Left hindlimb (tissue), 1 donor: Measurements from ENCODE around the gene PHF1.
A peak's percentile ranks its signal among the peaks of the same experiment; 100 is the strongest.
"Not testable (repeated sequence)": the region's sequence is repeated elsewhere in the genome, so short reads cannot be mapped to it uniquely, and the experiment has no call there.

Source experiments
- DNase-seq: peaks from one replicate; pipeline ENCODE4 v3.0.0-alpha.2; 2018

PHF1 gene

DNA sequence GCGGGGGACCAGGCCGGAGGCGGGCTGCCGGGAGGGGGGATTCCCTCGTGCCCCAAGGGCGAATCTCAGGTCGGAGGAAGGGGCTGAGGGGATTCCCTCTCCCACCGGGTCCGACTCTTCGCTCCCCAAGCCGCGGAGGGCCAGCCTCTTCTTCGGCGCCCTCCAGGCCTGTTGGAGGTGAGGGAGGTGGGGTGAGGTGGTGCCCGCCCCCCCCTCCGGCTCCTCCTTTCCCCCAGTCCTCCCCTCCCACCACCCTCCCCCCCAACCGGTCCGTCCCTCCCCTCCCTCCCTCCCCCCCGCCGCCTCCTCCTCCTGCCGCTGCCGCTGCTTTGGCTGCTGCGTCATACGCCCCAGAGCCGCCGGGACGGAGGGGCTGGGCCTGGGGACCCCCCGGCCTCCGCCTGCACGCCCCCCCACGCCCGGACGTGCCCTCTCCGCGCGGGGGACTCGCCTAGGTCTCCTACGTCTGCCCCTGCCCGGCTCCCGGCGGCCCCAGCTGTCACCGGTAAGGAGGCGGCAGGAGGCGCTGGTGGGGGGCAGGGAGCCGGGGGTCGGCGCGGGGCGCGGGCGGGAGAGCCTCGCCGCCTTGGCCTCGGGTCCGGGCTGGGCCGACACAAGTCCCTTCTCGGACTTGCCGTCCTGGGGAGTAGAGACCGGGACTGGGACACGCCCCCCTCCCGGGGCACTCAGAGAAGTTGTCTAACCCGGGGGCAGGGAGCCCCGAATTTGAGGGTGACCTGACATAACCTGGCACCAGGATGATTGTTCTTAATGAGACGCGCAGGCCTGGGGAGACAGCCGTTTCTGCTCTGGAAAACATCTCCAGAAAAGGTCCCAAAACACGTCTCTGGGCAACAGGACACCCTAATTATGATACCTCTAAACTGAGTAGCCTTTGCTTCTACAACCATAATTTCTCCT, at the start of gene PHF1:
PHF1 (plus strand) TSS at position 304 of the 921 bp plus-strand sequence. CDS start 1,250 bp downstream, outside the sequence.
- no peak for DNase-seq

DNA sequence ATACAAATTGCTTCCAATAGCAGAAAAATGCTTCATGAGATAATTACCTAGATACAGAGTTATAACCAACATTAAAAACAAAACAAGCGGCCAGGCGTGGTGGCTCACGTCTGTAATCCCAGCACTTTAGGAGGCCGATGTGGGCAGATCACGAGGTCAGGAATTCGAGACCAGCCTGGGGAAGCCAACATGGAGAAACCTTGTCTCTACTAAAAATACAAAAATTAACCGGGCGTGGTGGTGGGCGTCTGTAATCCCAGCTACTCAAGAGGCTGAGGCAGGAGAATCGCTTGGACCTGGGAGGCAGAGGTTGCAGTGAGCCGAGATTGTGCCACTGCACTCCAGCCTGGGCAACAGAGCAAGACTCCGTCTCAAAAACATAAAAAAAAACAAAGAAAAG, 47.3 kb upstream of the PHF1 start:
- not testable (repeated sequence) for DNase-seq

DNA sequence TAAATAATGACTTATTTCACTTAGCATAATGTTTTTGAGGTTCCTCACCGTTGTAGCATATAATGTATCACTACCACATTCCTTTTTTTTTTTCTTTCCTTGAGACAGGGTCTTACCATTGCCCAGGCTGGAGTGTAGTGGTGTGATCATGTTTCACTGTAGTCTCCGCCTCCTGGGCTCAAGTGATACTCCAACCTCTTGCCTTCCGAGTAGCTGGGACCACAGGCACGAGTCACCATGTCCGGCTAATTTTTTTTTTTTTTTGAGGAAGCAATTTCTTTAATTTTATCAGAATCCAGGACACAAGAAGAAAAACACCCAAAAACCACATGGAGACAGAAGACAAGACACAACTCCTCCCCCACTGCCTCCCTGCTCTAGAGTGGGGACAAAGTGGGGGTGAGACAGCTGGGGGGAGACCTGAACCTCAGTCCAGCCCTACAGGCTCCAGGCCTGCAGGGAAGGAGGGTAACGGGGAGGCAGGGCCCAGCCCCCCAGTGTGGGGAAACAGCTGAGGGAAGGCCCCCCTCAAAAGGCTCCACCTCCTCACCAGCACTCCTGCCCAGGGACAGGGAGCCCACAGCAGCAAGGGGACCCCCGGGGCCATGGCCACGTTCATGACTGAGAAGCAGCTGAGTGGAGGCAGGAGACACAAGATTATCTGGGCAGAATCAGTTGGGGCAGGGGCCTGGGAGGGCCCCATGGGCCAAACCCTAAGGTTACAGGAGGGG, 46.2 kb upstream of the PHF1 start:
- DNase-seq, result not testable (repeated sequence)

DNA sequence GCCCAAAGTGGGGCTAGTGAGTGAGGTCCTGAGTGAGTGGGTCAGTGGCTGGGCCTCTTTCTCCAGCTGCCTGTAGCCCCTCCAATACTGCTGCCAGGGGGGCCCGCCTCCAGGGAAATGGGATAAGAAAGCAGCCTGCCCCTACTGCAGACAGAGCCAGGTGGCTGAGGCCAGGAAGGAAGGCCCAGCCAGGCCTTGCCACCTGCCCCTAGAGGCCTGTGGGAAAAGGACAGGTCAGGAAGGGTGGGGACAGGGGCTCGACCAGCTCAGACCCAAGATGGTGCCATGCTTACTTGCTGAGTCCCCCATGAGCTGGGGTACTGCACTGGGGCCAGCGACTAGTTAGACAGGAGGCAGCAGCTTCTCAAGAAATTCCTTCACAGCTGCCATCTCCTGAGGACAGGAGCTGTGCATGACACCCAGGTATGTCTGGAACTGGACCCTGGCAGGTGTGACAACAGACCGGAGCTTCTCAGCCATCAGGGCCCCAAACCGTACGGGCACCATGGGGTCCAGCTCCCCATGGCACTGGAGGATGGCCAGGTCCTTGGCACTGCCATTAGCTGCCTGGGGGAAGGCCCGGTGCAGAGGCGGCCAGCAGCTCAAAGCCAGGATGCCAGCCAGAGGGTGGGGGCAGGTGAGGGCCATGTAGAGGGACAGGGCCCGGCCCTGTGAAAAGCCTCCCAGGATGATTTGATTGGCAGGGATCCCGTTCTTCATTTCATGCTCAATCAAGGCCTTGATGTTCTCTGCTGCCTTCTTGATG, 45.4 kb upstream of the PHF1 start:
- not testable (repeated sequence) for DNase-seq

DNA sequence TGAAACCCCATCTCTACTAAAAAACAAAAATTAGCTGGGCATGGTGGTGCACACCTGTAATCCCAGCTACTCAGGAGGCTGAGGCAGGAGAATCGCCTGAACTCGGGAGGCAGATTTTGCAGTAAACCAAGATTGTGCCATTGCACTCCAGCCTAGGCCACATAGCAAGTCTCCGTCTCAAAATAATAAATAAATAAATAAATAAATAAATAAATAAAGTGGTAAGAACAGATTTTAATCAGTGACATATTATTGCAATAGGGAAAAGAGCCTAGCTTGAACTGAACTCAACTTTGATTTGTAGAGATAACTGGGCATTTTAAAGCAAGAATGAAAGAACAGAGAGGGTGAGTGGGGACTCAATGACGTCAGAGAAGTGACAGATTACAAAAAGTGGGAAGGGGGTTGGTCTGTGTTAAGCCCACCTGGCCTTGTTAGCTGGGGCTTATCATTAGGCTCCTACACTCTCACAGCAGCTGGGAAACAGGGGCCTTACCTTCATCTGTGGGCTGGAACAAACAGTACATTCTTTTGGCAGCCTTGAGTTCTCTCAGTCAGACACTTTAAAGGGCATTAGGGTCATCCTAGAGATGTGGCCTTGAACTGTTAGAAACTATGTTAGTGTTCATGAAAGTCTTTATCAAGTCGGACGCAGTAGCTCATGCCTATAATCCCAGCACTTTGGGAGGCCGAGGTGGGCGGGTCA, 43.7 kb upstream of the PHF1 start:
- DNase-seq, result no peak

DNA sequence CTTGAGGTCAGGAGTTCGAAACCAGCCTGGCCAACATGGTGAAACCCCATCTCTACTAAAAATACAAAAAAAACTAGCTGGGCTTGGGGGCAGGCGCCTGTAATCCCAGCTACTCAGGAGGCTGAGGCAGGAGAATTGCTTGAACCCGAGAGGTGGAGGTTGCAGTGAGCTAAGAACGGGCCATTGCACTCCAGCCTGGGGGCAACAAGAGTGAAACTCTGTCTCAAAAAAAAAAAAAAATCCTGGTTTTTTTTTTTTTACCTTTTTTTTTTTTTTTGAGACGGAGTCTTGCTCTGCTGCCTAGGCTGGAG, 43.1 kb upstream of the PHF1 start:
- DNase-seq, result not testable (repeated sequence)

DNA sequence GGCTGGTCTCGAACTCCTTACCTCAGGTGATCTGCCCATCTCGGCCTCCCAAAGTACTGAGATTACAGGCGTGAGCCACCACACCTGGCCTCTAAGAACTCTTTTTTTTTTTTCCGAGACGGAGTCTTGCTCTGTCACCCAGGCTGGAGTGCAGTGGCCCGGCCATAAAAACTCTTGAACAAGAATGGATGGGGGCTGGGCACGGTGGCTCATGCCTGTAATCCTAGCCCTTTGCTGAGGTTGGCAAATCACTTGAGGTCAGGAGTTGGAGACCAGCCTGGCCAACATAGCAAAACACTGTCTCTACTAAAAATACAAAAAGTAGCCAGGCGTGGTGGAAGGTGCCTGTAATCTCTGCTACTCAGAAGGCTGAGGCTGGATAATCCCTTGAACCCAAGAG, 38.9 kb upstream of the PHF1 start:
- DNase-seq, result not testable (repeated sequence)

DNA sequence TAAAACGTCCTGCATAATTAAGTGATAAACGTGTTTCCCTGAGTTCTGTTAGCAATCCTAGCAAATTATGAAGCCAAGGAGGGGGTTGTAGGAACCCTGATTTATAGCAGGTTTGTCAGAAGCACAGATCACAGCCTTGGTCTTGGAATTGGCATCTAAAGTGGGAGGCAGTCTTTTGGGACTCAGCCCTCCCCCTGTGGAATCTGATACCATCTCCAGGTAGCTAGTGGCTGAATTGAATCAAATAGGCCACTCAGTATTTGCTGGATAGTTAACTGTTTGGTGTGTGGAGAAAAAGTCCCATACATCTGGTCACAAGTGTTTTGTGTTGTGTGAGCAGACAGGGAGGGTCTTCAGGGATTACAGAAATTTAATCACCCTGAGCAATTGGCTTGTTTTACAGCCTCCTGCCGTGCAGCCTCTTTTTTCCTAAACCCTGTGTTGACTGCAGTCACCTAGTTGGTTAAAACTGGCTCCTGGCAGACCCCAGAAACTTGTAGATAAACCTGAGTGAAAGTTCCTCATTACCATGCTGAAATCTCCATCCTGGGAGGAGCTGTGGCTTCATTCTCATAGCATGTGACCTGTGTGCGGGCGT, 38.2 kb upstream of the PHF1 start:
- DNase-seq, result no peak

DNA sequence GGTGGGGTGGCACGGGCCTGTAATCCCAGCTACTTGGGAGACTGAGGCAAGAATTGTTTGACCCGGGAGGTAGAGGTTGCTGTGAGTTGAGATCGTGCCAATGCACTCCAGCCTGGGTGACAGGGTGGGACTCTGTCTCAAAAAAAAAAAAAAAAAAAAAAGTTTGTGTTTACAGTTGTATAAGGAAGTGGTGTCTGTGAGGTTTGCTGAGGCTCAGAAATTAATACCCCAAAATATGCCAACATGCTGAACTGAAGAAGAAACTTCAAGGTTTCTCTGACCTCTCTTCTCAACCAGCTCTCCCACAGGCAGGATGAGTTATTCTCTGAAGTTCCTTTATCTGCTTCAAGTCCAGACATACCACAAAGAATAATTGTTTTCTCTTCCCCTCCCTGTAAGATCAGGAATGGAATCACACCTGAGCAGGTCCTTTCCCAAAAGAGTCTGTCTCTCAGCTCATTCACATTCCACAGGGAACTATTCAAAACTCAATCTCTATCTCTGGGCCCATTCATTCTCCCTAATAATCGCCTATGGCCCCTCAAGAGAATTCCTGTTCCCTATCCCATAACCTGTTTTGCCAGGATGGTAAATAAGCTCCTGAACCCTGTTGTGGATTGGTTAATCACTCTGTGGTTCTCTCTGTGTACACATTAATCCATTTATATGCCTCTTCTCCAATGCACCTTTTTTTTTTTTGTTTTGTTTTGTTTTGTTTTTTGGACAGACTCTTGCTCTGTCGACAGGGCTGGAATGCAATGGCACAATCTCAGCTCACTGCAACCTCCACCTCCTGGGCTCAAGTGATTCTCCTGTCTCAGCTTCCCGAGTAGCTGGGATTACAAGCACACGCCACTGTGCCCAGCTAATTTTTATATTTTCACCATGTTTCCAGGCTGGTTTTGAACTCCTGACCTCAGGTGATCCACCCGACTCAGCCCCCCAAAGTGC, 36.6 kb upstream of the PHF1 start:
- no peak for DNase-seq

DNA sequence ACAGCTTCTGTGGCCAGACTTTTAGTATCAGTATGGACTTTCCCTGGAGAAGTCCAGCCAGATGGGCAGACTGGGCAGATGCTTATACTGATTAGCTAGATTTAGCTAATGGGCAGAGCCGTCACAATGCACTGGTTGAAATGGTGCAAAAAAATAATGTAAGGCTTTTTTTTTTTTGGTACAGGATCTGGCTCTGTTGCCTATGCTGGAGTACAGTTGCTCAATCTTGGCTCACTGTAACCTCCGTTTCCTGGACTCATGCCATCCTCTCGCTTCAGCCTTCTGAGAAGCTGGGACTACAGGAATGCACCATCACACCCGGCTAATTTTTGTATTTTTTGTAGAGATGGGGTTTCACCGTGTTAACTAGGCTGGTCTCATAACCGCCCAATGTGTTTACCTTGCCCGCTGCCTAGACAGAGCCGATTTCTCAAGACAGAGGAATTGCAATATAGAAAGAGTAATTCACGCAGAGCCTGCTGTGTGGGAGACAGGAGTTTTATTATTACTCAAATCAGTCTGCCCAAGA, 35.6 kb upstream of the PHF1 start:
- peak; percentile 85 for DNase-seq

DNA sequence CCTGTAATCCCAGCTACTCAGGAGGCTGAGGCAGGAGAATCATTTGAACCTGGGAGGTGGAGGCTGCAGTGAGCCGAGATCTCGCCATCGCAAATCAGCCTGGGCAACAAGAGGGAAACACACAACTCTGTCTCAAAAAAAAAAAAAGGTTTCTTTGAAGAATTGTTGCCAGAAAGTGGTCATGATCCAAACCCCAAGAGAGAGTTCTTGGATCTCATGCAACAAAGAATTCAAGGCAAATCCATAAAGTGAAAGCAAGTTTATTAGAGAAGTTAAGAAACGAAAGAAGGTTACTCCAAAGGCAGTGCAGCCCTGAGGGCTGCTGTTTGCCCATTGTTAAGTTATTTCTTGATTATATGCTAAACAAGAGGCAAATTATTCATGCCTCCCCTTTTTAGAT, 33.6 kb upstream of the PHF1 start:
- no peak for DNase-seq

DNA sequence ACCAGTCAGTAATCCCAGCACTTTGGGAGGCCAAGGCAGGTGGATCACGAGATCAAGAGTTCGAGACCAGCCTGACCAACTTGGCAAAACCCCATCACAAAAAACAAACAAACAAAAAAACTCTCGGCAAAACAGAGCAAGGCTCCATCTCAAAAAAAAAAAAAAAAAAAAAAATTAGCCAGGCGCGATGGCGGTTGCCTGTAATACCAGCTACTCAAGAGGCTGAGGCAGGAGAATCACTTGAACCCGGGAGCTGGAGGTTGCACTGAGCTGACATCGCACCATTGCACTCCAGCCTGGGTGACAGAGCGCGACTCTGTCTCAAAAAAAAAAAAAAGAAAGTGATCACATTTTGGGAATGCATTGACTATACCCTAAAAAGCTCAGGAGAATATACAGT, 31.6 kb upstream of the PHF1 start:
- not testable (repeated sequence) for DNase-seq

DNA sequence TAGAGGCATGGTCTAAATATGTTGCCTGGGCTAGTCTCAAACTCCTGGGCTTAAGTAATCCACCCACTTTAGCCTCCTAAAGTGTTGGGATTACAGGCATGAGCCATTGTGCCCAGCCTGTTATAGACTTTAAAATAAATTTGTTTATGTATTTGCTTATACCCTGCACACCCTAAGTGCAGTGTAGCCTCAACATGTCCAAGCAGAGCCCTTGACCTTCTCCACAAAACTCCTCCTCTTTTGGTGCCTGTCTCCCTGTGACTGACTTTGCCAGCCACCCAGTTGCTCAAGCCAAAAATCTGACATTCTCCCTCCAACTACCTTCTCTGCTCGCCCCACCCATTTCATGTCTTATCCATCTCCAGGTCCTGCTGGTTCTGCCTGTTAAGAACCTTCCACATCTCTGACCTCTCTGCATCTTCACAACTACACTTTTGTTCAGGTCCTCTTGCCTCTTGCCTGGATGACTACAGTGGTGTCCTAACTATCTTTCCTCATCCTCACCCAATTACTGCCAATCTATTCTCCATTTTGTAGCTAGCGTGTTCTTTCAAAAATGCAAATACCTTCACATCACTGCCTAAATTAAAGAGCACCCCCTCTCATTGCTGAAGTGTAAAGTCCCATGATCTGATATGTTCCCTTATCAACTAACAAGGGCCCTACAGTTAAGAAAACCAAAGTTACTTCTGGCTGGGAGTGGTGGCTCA, 30.4 kb upstream of the PHF1 start:
- DNase-seq, result no peak

DNA sequence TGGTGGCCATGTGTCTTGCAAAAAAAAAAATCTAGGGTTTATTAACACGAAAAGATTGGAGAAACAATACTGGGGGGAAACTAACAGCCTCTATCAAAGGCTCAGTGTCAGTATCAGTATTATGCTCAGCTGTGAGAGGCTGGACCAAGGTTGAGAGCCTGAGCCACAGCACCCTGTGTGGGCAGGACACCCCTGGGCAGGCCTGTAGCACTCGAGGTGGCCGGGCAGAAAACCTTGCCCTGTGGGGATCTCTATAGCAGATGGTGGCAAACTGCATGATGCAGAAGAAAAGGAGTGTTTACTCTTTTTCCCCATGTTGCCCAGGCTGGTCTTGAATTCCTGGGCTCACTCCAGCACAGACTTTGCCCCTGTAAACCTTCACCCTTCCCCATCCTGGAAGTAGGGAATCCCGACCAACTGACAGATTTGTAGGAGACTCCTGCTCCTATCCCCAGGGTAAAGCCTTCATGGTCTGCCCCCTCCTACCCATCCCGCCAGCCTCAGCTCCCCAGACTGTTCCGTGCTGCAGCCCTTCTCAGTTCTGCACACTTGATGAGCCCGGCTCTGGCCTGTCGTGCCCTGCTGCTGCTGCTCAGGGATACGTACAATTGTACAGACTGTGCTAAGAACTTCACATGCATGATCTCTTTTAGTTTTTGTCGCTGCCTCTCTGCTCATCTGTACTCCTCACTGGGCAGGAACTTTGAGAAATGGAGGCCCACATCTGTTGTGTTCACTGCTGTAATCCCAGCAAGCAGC, 27.2 kb upstream of the PHF1 start:
- no peak for DNase-seq

DNA sequence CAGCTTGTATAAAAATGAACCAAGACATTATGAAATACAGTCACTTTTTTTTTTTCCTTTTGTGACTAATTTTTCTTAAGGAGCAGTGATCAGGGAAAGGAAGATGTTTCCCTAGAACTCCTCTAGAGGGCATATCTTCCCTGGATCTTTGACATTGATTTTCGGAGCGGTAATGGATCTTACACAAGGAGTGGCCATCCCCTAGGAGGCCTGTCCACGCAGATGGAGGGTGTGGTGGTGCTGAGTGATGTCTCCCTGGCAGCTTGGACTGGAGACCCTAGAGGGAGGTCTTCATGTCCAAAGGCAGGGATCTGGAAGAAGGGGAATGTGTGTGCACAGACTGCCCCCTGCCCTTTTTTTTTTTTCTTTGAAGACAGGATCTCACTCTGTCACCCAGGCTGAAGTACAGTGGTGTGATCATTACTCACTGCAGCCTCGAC, 26.2 kb upstream of the PHF1 start:
- no peak for DNase-seq

DNA sequence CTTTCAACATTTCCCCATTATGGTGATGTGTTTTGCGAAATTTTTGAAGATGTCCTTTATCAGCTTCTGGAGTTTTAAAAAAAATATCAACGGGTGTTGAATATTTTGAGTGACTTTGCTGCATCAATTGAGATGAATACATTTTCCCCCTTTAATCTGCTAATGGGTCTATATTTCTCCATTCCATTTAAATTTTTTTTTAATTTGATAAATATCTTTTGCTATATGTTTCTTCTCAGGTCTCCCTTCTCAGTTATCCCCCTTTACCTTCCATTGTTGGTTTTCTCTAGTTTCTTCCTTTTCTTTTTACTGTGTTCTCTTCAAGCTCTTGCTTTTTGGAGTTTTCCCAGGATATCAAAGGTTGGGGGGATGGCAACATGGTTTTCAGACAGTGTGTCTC, 20.6 kb upstream of the PHF1 start:
- no peak for DNase-seq

DNA sequence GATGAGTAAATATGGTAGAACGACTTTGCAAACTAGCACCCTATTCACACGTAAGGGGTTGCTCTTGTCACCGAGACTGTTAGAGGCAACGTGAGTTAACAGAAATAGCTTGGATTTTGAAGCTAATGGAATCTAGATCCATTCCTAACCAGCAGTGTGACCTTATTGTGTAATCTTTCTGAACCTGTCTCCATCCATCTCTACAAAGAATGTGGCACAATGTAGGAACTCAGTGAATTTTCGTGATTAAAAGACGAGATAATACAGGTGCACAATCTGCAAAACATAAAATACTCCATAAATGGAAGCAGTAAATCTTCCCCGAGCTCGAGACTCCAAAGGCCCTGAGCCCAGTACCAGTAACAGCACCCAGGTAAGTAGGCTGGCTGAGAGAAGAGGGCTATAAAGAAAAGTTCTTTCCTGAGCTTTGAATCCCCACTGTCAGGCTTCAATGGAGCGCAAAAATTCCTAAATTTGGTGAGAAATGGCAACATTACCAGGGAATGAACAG, 20.0 kb upstream of the PHF1 start:
- DNase-seq, result no peak

DNA sequence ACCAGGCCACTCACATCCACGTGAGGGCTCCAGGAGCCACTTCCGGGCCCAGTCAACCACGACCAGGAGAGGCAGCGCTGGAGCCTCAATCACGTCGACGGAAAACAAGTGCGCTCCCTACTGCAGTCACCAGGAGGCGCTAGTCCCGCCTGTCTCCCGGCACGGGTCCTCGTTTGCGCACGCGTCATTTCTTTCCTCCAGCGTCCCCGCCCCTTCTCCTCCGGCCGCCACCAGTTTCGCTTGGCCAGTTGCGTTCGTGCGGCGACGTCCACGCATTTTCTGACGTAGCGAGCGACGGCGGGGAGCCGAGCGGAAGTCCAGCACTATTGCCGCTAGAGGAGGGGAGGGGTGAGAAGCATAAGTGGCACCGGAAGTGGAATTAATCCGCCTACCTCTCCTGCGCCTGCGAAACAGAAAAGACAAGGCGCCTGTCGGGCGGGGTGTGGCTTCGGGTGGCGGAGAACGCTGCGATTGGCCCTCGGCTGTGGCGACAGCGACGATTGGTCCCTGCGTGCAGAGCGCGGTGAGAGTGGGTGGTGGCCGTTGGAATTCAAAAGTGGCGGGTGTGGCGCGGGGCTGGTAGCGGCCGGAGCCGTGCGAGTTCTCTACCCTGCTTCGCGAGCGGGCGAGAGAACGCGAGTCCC, 19.4 kb upstream of the PHF1 start, which contains the start of gene KIFC1:
KIFC1 (plus strand) TSS at position 546 of the 644 bp plus-strand sequence. CDS start 163 bp downstream, outside the sequence.
- peak; percentile 100 for DNase-seq
